Spleen (tissue), 11 donors: ENCODE measurements around the gene ATP1A1. TPM values are rescaled to one million over a fixed set of nuclear protein-coding genes. Genes with fewer than 3 reads are reported as not detected.

Experiments used
- DNase-seq: peaks from one replicate; pipeline ENCODE4 v3.0.0-alpha.2; 2020
- H3K27ac ChIP-seq, 8 donors: fragments of 200-600 bp; sonication (generic) in 7 of 8; 1 replicate in 4 of 8; 2 replicates in 4 of 8; pipeline versions ENCODE4 v1.5.0 to v1.8.0; 2016 to 2021; ENCODE audit warnings: inconsistent platforms in 4 of 8, mild to moderate bottlenecking in 4 of 8, moderate library complexity in 1 of 8
- H3K27me3 ChIP-seq, 7 donors: fragments of 200-600 bp; sonication (generic) in 6 of 7; replicated peaks in 1 of 7; 1 replicate in 4 of 7; 2 replicates in 3 of 7; pipeline versions ENCODE4 v1.5.0 to v1.8.0; 2016 to 2021; ENCODE audit warnings: inconsistent platforms in 3 of 7, mild to moderate bottlenecking in 1 of 7
- H3K36me3 ChIP-seq, 6 donors: fragments of 200-600 bp; sonication (generic) in 5 of 6; 1 replicate in 4 of 6; 2 replicates in 2 of 6; pipeline versions ENCODE4 v1.5.0 to v1.8.0; 2016 to 2021; ENCODE audit warnings: inconsistent platforms in 2 of 6
- H3K4me1 ChIP-seq, 6 donors: fragments of 200-600 bp; sonication (generic) in 5 of 6; 1 replicate in 3 of 6; 2 replicates in 3 of 6; pipeline versions ENCODE4 v1.5.0 to v1.8.0; 2016 to 2021; ENCODE audit warnings: inconsistent platforms in 3 of 6
- H3K4me3 ChIP-seq, 8 donors: fragments of 200-600 bp; sonication (generic) in 7 of 8; 1 replicate in 4 of 8; 2 replicates in 4 of 8; pipeline versions ENCODE4 v1.5.0 to v1.8.0; 2016 to 2021; ENCODE audit warnings: inconsistent platforms in 4 of 8, mild to moderate bottlenecking in 4 of 8, moderate library complexity in 2 of 8
- H3K9me3 ChIP-seq, 8 donors: fragments of 200-600 bp; sonication (generic) in 7 of 8; 1 replicate in 4 of 8; 2 replicates in 4 of 8; pipeline versions ENCODE4 v1.5.0 to v1.8.0; 2016 to 2021; ENCODE audit warnings: inconsistent platforms in 4 of 8
- CTCF ChIP-seq, 11 experiments: fragments of 200-600 bp in 7 of 11; fragments of 450-650 bp in 4 of 11; sonication (generic) in 4 of 11; IDR thresholded peaks in 8 of 11; conservative IDR thresholded peaks in 3 of 11; 1 replicate in 7 of 11; 2 replicates in 4 of 11; pipeline versions ENCODE4 v1.4.0 to v1.8.0; 2016 to 2021; ENCODE audit warnings: antibody characterized with exemption in 11 of 11, inconsistent platforms in 4 of 11, mild to moderate bottlenecking in 1 of 11
- POLR2A ChIP-seq, 3 donors: fragments of 450-650 bp; IDR thresholded peaks; one replicate each; pipeline ENCODE4 v1.5.1; 2017; ENCODE audit warnings: antibody characterized with exemption in 3 of 3, mild to moderate bottlenecking in 1 of 3
- POLR2AphosphoS5 ChIP-seq, 3 donors: sonication (generic); formaldehyde crosslinking; IDR thresholded peaks; one replicate each; pipeline ENCODE4 v1.5.1; 2017; ENCODE audit warnings: antibody characterized with exemption in 3 of 3
- WGBS, 5 donors: extraction: QIAGEN DNeasy Blood & Tissue Kit in 3 of 5; methylation state at CpG; one replicate each; pipeline versions ENCODE4 v1.1.5 to v1.1.7; 2013 to 2018; 5-methylcytosine and 5-hydroxymethylcytosine counted together
- intact Hi-C: fragments of 100-400 bp; cut with DNase I; formaldehyde crosslinking; loops from one replicate; pipeline ENCODE4 v1.15.0; 2023; ENCODE audit warnings: low total_unique reads
- polyA plus RNA-seq, 3 donors: library from polyadenylated mRNA; stranded (reverse); fragments of 200-250 nt; gene quantifications; one replicate each; pipeline ENCODE4 v1.2.1, GENCODE V29; 2013
- total RNA-seq, 7 donors: library from RNA; depleted of rRNA in 3 of 7; stranded (reverse); fragments of >200 nt in 3 of 7; fragmentation: NEBNext Ultra II Directional in 4 of 7; extraction: Animal tissue kit (Norgen Biotek cat#: 25700) in 4 of 7; gene quantifications; one replicate each; pipeline versions ENCODE4 v1.1.0 to v1.2.1, GENCODE V29; 2016 to 2021
- donor health status: healthy with polysubstance abuse.
- donor health status: DM: no; HTN: no; CAD: no; lungs with moderate emphysema.
- donor health status: DM: no; HTN: no; CAD: no.
- donor health status: Bipolar disorder and iron deficiency.
- donor health status: healthy.
- donor health status: DM: no; HTN: no; CAD: no.
- donor health status: DM: yes; HTN: yes; CAD: no.

Gene ATP1A1
- total and polyA plus RNA-seq, 10 donors, result 34.5 to 209 (median 130) TPM

DNA sequence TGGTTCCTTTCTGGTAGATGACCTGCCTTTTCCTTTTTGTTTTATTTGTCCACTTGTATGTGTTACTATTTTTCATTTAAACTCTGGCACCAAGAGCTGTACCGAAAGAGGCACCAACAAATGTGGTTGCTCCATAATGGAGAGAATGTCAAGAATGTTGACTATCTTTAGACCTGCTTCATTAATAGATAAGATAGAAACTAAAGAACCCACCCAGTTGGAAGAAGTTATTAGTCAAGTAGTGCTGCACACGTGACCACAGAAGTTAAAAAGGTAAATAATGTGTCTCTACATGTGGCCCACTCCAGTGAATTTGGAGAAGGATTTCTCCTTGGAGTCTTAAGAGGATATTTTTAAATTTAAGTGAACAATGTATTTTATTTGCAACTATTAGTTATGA, 9.3 kb downstream of the ATP1A1 start:
- Histone ChIP-seq H3K9me3 (no peaks in the 10 kb centered on the region), H3K36me3 (peaks cover 7 to 36% (median 29%) of the 10 kb centered on the region in 6 donors), H3K4me1 (peaks cover 50 to 69% (median 64%) of the 10 kb centered on the region in 6 donors), H3K27me3 (no peaks in the 10 kb centered on the region), H3K4me3 (no peak overlapping the region), H3K27ac (peak overlapping the region in 2 of 8 donors; percentile 25 to 94)
- WGBS, 5 donors, result 65 to 83% (median 75%) methylated on average over 2 of the region's 2 CpGs
- DNase-seq, result no peak
- TF ChIP-seq CTCF (IDR thresholded peaks at IDR 0.05 in 8 of 11, conservative IDR thresholded peaks at IDR 0.05 in 3 of 11) (no peak), POLR2AphosphoS5 (IDR thresholded peaks at IDR 0.05) (no peak), POLR2A (IDR thresholded peaks at IDR 0.05) (no peak)
- intact Hi-C loops, result no loop called here

GRCh38 chr1:116382857-116383483, 9.9 kb downstream of the ATP1A1 start:
- 64 to 81% (median 74%) methylated on average over 4 of the region's 4 CpGs for WGBS, 5 donors
- H3K27me3 ChIP-seq, result no peaks in the 10 kb centered on the region
- H3K4me3 ChIP-seq, result no peak overlapping the region
- no peak for DNase-seq
- peaks cover 7 to 42% (median 35%) of the 10 kb centered on the region in 6 donors for H3K36me3 ChIP-seq
- H3K4me1 ChIP-seq, result peaks cover 45 to 63% (median 58%) of the 10 kb centered on the region in 6 donors
- no peaks in the 10 kb centered on the region for H3K9me3 ChIP-seq
- intact Hi-C loops, result no loop called here
- peak overlapping the region in 3 of 8 donors; percentile 3 to 26 (median 25) for H3K27ac ChIP-seq
- no peak for TF ChIP-seq POLR2AphosphoS5 (IDR thresholded peaks at IDR 0.05)
- no peak for TF ChIP-seq POLR2A (IDR thresholded peaks at IDR 0.05)

DNA sequence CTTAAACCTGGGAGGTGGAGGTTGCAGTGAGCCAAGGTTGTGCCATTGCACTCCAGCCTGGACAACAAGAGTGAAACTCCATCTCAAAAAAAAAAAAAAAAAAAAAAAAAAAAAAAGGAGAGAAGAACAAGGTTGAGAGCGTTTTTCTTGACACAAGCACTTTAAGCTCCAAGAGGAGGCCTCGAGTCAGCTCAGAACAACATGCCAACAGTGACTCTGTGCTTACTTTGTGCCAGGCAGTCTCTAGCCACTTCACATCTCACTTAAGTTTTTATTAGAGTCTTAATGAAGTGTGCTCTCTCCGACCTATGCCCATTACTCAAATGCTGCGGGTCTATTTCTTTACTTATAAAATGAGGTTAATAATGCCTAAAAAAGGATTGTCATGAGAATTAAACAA, 13.0 kb downstream of the ATP1A1 start:
- H3K36me3 ChIP-seq, result peaks cover 9 to 73% (median 66%) of the 10 kb centered on the region in 6 donors
- no peaks in the 10 kb centered on the region for H3K27me3 ChIP-seq
- no peak overlapping the region for H3K4me3 ChIP-seq
- TF ChIP-seq POLR2A (IDR thresholded peaks at IDR 0.05), result no peak
- TF ChIP-seq POLR2AphosphoS5 (IDR thresholded peaks at IDR 0.05), result no peak
- no peak for TF ChIP-seq CTCF (IDR thresholded peaks at IDR 0.05 in 8 of 11, conservative IDR thresholded peaks at IDR 0.05 in 3 of 11)
- 90 to 96% (median 93%) methylated on average over 4 of the region's 4 CpGs for WGBS, 5 donors
- H3K9me3 ChIP-seq, result no peaks in the 10 kb centered on the region
- H3K27ac ChIP-seq, result no peak overlapping the region
- DNase-seq, result no peak
- intact Hi-C loops, result no loop called here
- H3K4me1 ChIP-seq, result peaks cover 24 to 32% (median 28%) of the 10 kb centered on the region in 6 donors

GRCh38 chr1:116387551-116387950, 14.5 kb downstream of the ATP1A1 start:
- H3K27me3 ChIP-seq, result no peaks in the 10 kb centered on the region
- no peak overlapping the region for H3K27ac ChIP-seq
- WGBS, 5 donors, result 89 to 94% (median 92%) methylated on average over 6 of the region's 6 CpGs
- DNase-seq, result no peak
- no peak overlapping the region for H3K4me3 ChIP-seq
- no peaks in the 10 kb centered on the region for H3K9me3 ChIP-seq
- intact Hi-C loops, result no loop called here
- no peak for TF ChIP-seq CTCF (IDR thresholded peaks at IDR 0.05 in 8 of 11, conservative IDR thresholded peaks at IDR 0.05 in 3 of 11)
- TF ChIP-seq POLR2AphosphoS5 (IDR thresholded peaks at IDR 0.05), result peak in 2 of 3 donors; percentile 15 to 29
- H3K36me3 ChIP-seq, result peaks cover 9 to 88% (median 80%) of the 10 kb centered on the region in 6 donors
- peaks cover 11 to 17% (median 14%) of the 10 kb centered on the region in 6 donors for H3K4me1 ChIP-seq
